Uterus (tissue), 2 donors: Measurements from ENCODE around the gene MRPL28.

Experiments
- POLR2A ChIP-seq, 2 donors: fragments of 450-650 bp; IDR thresholded peaks; one replicate each; pipeline ENCODE4 v1.6.1; 2016; ENCODE audit warnings: antibody characterized with exemption in 2 of 2, mild to moderate bottlenecking in 1 of 2, moderate library complexity in 1 of 2
- TF ChIP-seq, protein P1 (sequence below), 4 experiments: fragments of 200-600 bp in 2 of 4; fragments of 450-650 bp in 2 of 4; sonication (generic) in 2 of 4; IDR thresholded peaks; one replicate each; pipeline ENCODE4 v1.5.1; 2016 to 2019; ENCODE audit warnings: antibody characterized with exemption in 4 of 4, mild to moderate bottlenecking in 2 of 4, moderate library complexity in 1 of 4

DNA sequence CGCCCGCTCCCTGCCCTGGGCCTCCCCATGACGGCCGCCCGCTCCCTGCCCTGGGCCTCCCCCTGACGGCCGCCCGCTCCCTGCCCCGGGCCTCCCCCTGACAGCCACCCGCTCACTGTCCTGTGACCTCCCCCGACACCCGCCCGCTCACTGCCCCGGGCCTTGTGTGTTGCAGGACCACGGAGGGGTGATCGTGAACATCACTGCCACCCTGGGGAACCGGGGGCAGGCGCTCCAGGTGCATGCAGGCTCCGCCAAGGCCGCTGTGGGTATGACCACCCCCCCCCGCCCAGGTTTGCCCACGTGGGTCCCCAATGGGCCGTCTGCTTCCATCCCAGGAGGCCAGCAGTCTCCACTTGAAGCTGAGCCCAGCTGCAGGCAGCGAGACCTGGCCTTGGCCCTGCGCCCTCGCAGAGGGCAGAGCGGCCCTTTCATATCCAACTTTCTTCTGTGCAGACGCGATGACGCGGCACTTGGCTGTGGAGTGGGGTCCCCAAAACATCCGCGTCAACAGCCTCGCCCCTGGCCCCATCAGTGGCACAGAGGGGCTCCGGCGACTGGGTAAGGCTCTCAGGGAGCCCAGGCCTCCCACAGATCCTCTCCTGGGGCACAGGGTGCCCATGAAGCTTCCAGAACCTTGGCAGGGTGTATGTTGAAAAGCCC lies 40.3 kb upstream of the MRPL28 start:
- TF ChIP-seq, protein P1, sequence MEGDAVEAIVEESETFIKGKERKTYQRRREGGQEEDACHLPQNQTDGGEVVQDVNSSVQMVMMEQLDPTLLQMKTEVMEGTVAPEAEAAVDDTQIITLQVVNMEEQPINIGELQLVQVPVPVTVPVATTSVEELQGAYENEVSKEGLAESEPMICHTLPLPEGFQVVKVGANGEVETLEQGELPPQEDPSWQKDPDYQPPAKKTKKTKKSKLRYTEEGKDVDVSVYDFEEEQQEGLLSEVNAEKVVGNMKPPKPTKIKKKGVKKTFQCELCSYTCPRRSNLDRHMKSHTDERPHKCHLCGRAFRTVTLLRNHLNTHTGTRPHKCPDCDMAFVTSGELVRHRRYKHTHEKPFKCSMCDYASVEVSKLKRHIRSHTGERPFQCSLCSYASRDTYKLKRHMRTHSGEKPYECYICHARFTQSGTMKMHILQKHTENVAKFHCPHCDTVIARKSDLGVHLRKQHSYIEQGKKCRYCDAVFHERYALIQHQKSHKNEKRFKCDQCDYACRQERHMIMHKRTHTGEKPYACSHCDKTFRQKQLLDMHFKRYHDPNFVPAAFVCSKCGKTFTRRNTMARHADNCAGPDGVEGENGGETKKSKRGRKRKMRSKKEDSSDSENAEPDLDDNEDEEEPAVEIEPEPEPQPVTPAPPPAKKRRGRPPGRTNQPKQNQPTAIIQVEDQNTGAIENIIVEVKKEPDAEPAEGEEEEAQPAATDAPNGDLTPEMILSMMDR (IDR thresholded peaks at IDR 0.05) = no peak
- TF ChIP-seq POLR2A (IDR thresholded peaks at IDR 0.05) = no peak
